GM21526 (cell line): ENCODE results near the gene HPX.

Source experiments
- ATAC-seq: cut with Tn5 transposase; IDR thresholded peaks from one replicate; pipeline ENCODE4 v1.9.1; 2021; ENCODE audit warnings: moderate library complexity; ENCODE audit not compliant: unreplicated experiment, low FRiP score

The HPX gene

DNA sequence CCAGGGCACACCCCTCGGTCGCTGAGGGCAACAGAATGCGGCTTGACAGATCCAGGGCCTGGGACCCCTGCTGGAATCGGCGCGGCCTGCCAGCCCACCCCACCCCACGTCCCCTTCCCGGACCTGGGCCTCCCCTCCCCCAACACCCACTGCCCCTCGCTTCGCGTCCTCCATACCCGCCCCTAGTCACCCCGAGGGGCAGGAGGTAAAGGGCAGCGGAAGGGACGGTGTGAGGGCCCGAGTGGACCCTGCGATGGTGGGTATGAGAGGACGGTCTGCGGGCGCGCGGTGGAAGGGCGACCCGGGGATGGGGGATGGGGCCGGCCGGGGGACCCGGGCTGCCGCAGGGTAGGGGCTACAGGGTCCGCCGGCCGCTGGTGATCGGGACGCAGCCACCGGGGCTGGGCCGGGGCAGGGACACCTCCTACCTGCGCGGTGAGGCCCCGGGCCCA lies 22.2 kb downstream of the HPX start:
- ATAC-seq: no peak

GRCh38 chr11:6417907-6418556 lies 22.8 kb downstream of the HPX start:
- ATAC-seq: no peak

- no peak for ATAC-seq
Measured at GRCh38 chr11:6415797-6416196, 25.0 kb downstream of the HPX start.

DNA sequence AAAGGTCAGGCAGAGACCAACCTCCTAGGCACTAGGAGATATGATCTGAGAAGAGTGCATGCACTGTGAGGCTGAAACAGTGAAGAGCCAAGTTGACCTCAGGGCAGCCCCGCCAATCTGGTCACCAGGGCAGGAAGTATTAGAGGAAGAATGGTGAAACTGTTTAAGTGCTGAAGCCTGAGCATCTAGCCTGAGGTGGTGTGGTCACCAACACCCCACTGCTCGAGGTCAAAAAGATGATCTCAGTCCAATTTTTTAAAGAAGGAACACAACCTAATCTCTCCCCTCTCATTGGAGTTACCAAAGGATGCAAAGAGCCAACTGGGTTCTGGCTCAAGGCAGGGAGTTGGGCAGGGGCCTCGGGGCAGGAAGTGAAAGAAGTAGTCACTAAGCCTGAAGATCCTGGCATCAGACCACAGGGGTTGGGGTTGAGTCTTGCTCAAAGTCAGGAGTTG lies 25.9 kb downstream of the HPX start:
- ATAC-seq: no peak

- ATAC-seq: no peak
Measured at GRCh38 chr11:6413791-6414201, 27.0 kb downstream of the HPX start.

- no peak for ATAC-seq
Measured at GRCh38 chr11:6411594-6412031, 29.2 kb downstream of the HPX start.

GRCh38 chr11:6410695-6411430 lies 29.9 kb downstream of the HPX start:
- ATAC-seq: no peak

- ATAC-seq: no peak
Measured at GRCh38 chr11:6406370-6406769, 34.4 kb downstream of the HPX start.

DNA sequence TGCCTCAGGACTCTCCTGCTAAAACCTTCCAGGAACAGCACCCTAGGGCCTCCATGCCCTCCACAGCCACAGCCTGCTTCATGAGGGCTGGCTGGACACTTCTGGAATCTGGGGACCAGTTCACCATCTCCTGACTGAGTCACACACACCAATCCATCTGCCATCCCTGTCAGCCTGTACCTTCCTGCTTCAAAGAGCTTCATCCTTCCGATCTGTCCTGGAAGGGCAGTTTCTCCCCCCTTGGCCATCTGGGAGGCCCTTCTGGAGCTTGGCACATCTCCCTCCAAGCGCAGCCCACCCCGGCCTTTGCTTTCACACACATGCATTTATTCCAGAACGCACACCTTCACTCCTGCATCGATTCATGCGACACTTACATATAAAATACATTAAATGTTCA lies 34.9 kb downstream of the HPX start:
- ATAC-seq: no peak

DNA sequence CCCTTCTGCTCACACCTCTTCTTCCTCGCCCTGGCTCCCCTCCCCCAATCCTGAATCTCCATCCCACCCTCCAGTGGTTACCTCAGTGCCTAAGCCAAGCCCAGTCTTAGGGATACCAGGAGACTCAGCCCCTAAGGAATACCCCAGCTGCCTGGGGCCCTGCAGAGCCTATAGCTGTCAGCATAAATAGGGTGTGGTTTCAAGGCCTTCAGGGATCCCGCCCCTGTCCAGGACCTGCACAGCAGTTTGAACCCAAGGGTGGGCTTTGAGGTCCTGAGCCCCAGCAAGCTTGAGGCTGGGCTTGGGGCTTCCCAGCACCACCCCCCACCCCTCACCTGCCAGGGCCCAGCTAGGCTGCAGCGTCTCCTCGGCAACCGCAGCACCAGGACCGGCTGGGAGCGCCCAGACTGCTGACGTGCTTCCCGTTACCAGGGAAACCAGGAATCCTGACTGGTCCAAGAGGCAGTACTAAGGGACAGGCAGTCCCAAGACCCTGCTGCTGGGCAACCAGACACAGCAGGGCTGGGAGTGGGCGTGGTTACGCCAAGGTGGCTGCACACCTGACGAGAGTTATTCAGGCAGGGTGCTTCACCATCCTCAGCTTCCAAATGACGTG lies 35.6 kb downstream of the HPX start:
- ATAC-seq: no peak

GRCh38 chr11:6404342-6405051 lies 36.3 kb downstream of the HPX start:
- ATAC-seq: no peak

GRCh38 chr11:6403539-6403938 lies 37.2 kb downstream of the HPX start:
- no peak for ATAC-seq

DNA sequence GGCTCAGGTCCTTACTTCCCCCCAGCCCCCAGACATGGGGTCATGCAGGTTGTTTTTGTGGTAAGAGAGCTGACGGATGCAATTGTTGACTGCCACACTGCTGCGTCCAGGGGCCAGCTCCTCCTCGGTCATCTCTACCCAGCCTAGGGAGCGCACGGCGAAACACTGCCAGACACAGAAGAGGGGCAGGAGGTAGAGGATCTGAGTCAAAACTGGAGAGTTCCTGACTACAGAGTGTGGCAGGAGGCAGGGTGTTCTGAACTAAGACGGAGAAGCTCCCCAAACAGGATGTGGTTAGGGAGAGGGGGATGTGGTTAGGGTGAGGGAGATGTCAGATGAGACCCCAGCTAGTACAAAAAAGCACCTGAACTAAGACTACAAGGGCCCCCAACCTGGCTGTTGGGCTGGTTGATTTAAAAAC lies 38.2 kb downstream of the HPX start:
- ATAC-seq: peak; percentile 90

DNA sequence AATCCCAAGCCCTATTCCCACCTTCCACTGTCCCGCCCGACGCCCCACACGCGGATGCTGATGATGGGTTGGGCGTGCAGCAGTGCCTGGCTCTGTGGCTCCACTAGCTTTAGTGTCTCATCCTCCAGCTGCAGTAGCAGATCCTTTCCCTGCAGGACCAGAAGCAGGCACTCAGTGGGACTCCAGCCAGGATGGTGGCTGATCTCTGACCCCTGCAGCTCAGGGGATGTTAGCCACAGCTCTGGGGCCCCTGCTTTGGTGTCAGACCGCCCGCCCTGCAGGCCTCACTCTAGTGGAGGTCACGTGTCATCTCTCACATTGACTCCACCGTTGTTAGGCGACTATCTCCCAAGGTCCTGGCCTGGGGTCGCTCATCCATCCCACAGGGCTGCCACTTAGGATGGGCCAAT lies 38.7 kb downstream of the HPX start:
- peak; percentile 46 for ATAC-seq

- no peak for ATAC-seq
Measured at GRCh38 chr11:6401464-6401863, 39.3 kb downstream of the HPX start.

DNA sequence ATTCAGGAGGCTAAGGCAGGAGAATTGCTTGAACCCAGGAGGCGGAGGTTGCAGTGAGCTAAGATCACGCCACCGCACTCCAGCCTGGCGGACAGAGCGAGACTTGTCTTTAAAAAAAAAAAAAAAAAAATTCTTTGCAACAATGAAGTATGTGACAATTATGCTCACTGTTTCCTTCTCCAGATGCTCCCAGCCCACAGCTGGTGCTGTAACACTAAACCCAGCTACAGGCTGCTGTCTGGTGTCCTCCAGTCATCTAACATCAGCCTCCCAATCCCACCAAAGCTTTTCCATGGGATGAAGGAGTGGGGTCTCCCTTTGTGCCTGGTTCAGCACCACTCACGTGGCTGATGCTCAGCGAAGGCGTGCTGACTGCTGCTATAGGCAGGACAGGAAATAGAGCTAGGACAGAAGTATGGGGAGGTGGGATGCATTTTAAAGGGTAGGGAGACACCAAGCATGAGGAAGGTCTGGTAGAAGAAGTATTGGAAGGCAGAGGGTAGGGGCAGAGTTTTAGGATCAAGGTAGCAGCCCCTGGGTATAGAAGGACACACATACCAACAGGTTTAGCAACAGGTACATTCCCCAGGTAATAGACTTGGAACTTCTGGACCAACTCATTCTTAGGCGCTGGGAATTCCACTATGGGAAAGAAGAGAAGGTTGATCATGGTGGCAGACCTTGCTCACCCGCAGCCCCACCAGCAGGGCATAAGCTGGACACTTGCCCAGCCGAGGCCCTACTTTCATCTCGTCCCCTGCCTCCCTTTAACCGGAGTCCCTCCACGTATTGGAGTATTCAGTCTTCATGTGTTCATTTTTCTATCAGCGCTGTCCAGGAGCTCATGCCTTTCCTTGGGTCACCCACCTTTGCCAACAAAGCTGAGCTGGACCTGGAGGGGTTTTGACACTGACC lies 40.1 kb downstream of the HPX start:
- ATAC-seq: no peak

GRCh38 chr11:6397636-6398035 lies 43.2 kb downstream of the HPX start:
- no peak for ATAC-seq

DNA sequence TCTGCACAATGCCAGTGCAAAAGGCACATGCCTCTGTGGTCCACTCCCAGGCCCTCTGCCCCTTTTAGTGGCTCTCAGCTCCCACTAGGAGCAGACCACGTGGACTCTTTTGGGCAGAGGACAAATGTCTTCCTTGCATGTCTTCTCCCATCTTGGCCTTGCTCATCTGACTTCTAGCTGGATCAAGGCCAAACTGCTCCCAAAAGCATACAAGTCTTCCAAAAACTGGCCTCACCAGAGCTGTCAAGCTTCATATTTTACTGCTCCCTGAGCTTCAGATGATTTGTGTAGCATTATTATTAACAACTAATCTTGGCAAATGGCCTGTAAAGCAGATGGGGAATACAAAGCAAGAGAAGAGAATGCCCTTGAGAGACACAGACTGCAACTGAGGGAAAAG lies 43.6 kb downstream of the HPX start:
- ATAC-seq: no peak

- no peak for ATAC-seq
Measured at GRCh38 chr11:6395470-6396060, 45.2 kb downstream of the HPX start.
